ENCODE results near the gene KLHDC10. TPM values are rescaled to one million over a fixed set of nuclear protein-coding genes. Genes with fewer than 3 reads are reported as not detected.

KLHDC10 gene
- total and polyA plus RNA-seq, 2 experiments from 2014 or later, result 5.5 to 14.7 TPM

GRCh38 chr7:130131964-130132875, 61.9 kb downstream of the KLHDC10 start:
- TF ChIP-seq EZH2 (IDR thresholded peaks at IDR 0.05; ENCODE audit: low read depth, unreplicated experiment) (no peak), ZNF462 (CRISPR knock-in tag; IDR thresholded peaks at IDR 0.05) (no peak)
- no peaks in the 10 kb centered on the region for H3K27me3 Mint-ChIP-seq (ENCODE audit: insufficient read depth, low read depth, poor library complexity)
- DNase-seq (ENCODE audit: low spot score) (no peak), ATAC-seq (peak; percentile 32; the same call in 1 of the 3 replicates)
- peaks cover 15% of the 10 kb centered on the region for H3K4me1 Mint-ChIP-seq
- no peaks in the 10 kb centered on the region for H3K27me3 ChIP-seq (ENCODE audit: insufficient read depth)
- H3K4me3 ChIP-seq, result no peak overlapping the region
- H3F3A ChIP-seq (replicated peaks; ENCODE audit: low read depth), result no peaks in the 10 kb centered on the region
- 0 out of 2 replicates have a peak overlapping the region, but pooled peaks have one; percentile 39 for H3K27ac ChIP-seq (ENCODE audit: low read depth)
- peaks cover 4% of the 10 kb centered on the region; the same call in 1 of the 2 replicates for H3K36me3 ChIP-seq (ENCODE audit: insufficient read depth)
- H3K9me3 Mint-ChIP-seq, result no peaks in the 10 kb centered on the region
- no peaks in the 10 kb centered on the region; the same call in none of the 2 replicates for H4K20me1 ChIP-seq (replicated peaks; ENCODE audit: insufficient read depth)
- peaks cover 17% of the 10 kb centered on the region; the same call in 2 of the 3 replicates for H3K36me3 Mint-ChIP-seq (ENCODE audit: low read depth)
- H3K79me2 ChIP-seq (replicated peaks; ENCODE audit: insufficient read depth), result no peaks in the 10 kb centered on the region
- no peak overlapping the region for H3K27ac Mint-ChIP-seq
- H3K4me3 Mint-ChIP-seq, result no peak overlapping the region
- H3K9me2 ChIP-seq (ENCODE audit: insufficient read depth), result no peaks in the 10 kb centered on the region
- no peak overlapping the region for H3K4me2 ChIP-seq
- H3K4me1 ChIP-seq (ENCODE audit: insufficient read depth), result peaks cover 10% of the 10 kb centered on the region; the same call in 1 of the 2 replicates
- no peak overlapping the region for H2AFZ ChIP-seq
